Astrocyte of the spinal cord (primary cell): Measurements from ENCODE around the gene TBL1XR1.
A peak's percentile ranks its signal among the peaks of the same experiment; 100 is the strongest.
"Not testable (repeated sequence)": the region's sequence is repeated elsewhere in the genome, so short reads cannot be mapped to it uniquely, and the experiment has no call there.

Experiments used
- DNase-seq: peaks from one replicate; pipeline ENCODE4 v3.0.0; 2011; ENCODE audit warnings: low read depth, low spot score
- H3K4me3 ChIP-seq: 2 replicates; pipeline ENCODE4 v1.5.1; 2011; ENCODE audit warnings: low read depth, mild to moderate bottlenecking, low read length, moderate library complexity
- CTCF ChIP-seq: IDR thresholded peaks from 2 replicates; pipeline ENCODE4 v1.5.1; 2012; ENCODE audit warnings: low read depth, mild to moderate bottlenecking, low read length, inconsistent platforms
- in situ Hi-C: cut with HindIII; loops from 2 replicates; pipeline ENCODE4 v1.10.0; 2017; ENCODE audit warnings: low sequenced_read_pairs

The TBL1XR1 gene

GRCh38 chr3:177209509-177209908 lies 12.2 kb upstream of the TBL1XR1 start:
- no peak overlapping the region for H3K4me3 ChIP-seq
- in situ Hi-C loops: no loop called here
- TF ChIP-seq CTCF: no peak
- DNase-seq: no peak

- in situ Hi-C loops: no loop called here
- H3K4me3 ChIP-seq: no peak overlapping the region
- TF ChIP-seq CTCF: no peak
- no peak for DNase-seq
These were observed 11.5 kb upstream of the TBL1XR1 start for GRCh38 chr3:177208781-177209180.

GRCh38 chr3:177208223-177208622 lies 10.9 kb upstream of the TBL1XR1 start:
- in situ Hi-C loops: no loop called here
- DNase-seq: no peak

GRCh38 chr3:177206936-177207335 lies 9.7 kb upstream of the TBL1XR1 start:
- in situ Hi-C loops: no loop called here
- no peak overlapping the region for H3K4me3 ChIP-seq
- no peak for TF ChIP-seq CTCF
- no peak for DNase-seq

More at GRCh38 chr3:177208223-177208622, 10.9 kb upstream of the TBL1XR1 start:
- H3K4me3 ChIP-seq: no peak overlapping the region
- no peak for TF ChIP-seq CTCF

GRCh38 chr3:177203689-177204395 lies 6.6 kb upstream of the TBL1XR1 start:
- in situ Hi-C loops: no loop called here
- H3K4me3 ChIP-seq: no peak overlapping the region
- no peak for TF ChIP-seq CTCF
- DNase-seq: no peak

- DNase-seq, in situ Hi-C loops, H3K4me3 ChIP-seq: not testable (repeated sequence)
These were observed 5.7 kb upstream of the TBL1XR1 start for GRCh38 chr3:177203016-177203415.

GRCh38 chr3:177201700-177202397 lies 4.6 kb upstream of the TBL1XR1 start:
- DNase-seq: peak; percentile 58
- in situ Hi-C loops: no loop called here
- H3K4me3 ChIP-seq: no peak overlapping the region
- no peak for TF ChIP-seq CTCF
